GM12878 (cell line): Measurements from ENCODE around the gene DTNA. TPM values are rescaled to one million over a fixed set of nuclear protein-coding genes. Genes with fewer than 3 reads are reported as not detected.

Source experiments
- ATAC-seq: fragments of 200-7000 bp; cut with Tn5 transposase; 3 replicates; pipeline ENCODE4 v1.9.1; 2020; ENCODE audit warnings: mild to moderate bottlenecking, moderate library complexity
- BruUV-seq: library from RNA; stranded (reverse); fragments of 400-500 nt; replicated peaks from 2 replicates; lab custom pipeline; 2021; lab: Mats Ljungman, UMichigan
- CTCF ChIA-PET: fragments of 300-600 bp; sonication (Branson Sonifier 250); formaldehyde crosslinking; extraction: SDS; loops from one replicate; lab custom pipeline; 2021; ENCODE audit warnings: inconsistent platforms; lab: Yijun Ruan, JAX
- POLR2A ChIA-PET: fragments of 350-600 bp; formaldehyde crosslinking; extraction: SDS; loops from one replicate; lab custom pipeline; 2021; ENCODE audit warnings: inconsistent platforms; lab: Charles Lee
- RAD21 ChIA-PET: fragments of 300-600 bp; sonication (Branson Sonifier 250); formaldehyde crosslinking; loops from one replicate; lab custom pipeline; 2023; ENCODE audit warnings: antibody characterized with exemption; ENCODE audit not compliant: unreplicated experiment; lab: Charles Lee
- SMC1A ChIA-PET: fragments of 300-600 bp; sonication (Branson Sonifier 250); formaldehyde crosslinking; loops from one replicate; lab custom pipeline; 2023; ENCODE audit not compliant: unreplicated experiment, uncharacterized antibody; lab: Charles Lee
- DNase-seq: peaks from one replicate; pipeline ENCODE4 v3.0.0-alpha.2; 2011; ENCODE audit warnings: low read depth, low spot score
- FAIRE-seq: peaks from 3 replicates; lab custom pipeline; 2011; peaks lifted over from hg19 to GRCh38; lab: Jason Lieb, UNC
- H2AFZ ChIP-seq: 2 replicates; pipeline ENCODE4 v1.6.0; 2011; ENCODE audit warnings: low read depth, low read length, control low read depth; ENCODE audit not compliant: control insufficient read depth
- H3K27ac ChIP-seq: 2 replicates; pipeline ENCODE4 v1.5.1; 2011; ENCODE audit warnings: control low read depth; ENCODE audit not compliant: control insufficient read depth, insufficient read depth
- H3K27me3 ChIP-seq, 2 experiments: replicated peaks in 1 of 2; 2 replicates each; pipeline versions ENCODE4 v1.6.0 to v1.6.1; 2011; ENCODE audit warnings: low read length in 1 of 2; ENCODE audit not compliant: control insufficient read depth in 2 of 2, insufficient read depth in 2 of 2
- H3K36me3 ChIP-seq, 2 experiments: 2 replicates each; pipeline ENCODE4 v1.5.1; 2011; ENCODE audit warnings: low read length in 1 of 2; ENCODE audit not compliant: control insufficient read depth in 2 of 2, insufficient read depth in 2 of 2
- H3K4me1 ChIP-seq: 2 replicates; pipeline ENCODE4 v1.6.1; 2011; ENCODE audit warnings: mild to moderate bottlenecking, low read length, moderate library complexity, mixed read lengths; ENCODE audit not compliant: control insufficient read depth, insufficient read depth
- H3K4me2 ChIP-seq: 2 replicates; pipeline ENCODE4 v1.6.0; 2011; ENCODE audit warnings: control low read depth; ENCODE audit not compliant: control insufficient read depth, insufficient read depth
- H3K4me3 ChIP-seq: fragments of 200-600 bp; sonication (generic); 2 replicates; pipeline ENCODE4 v1.5.1; 2016
- H3K79me2 ChIP-seq: 2 replicates; pipeline ENCODE4 v1.6.0; 2011; ENCODE audit warnings: low read length; ENCODE audit not compliant: control insufficient read depth, insufficient read depth
- H3K9ac ChIP-seq: 2 replicates; pipeline ENCODE4 v1.8.0; 2011; ENCODE audit warnings: low read length, control low read depth, mixed read lengths; ENCODE audit not compliant: control insufficient read depth, insufficient read depth
- H3K9me3 ChIP-seq: replicated peaks from 3 replicates; pipeline ENCODE4 v1.5.1; 2011; ENCODE audit warnings: mild to moderate bottlenecking, low read length; ENCODE audit not compliant: control insufficient read depth, insufficient read depth
- H4K20me1 ChIP-seq: 2 replicates; pipeline ENCODE4 v1.6.0; 2011; ENCODE audit not compliant: control insufficient read depth, insufficient read depth
- BCL11A ChIP-seq: IDR thresholded peaks from 2 replicates; pipeline ENCODE4 v1.6.1; 2011; ENCODE audit warnings: low read depth, low read length
- EP300 ChIP-seq, 2 experiments: fragments of 150-350 bp in 1 of 2; IDR thresholded peaks; 2 replicates each; pipeline ENCODE4 v1.6.1; 2011 to 2012; ENCODE audit warnings: low read depth in 2 of 2, low read length in 2 of 2, borderline replicate concordance in 1 of 2, improper control_type of control experiment in 1 of 2, inconsistent platforms in 1 of 2; ENCODE audit not compliant: control insufficient read depth in 1 of 2
- HDGF ChIP-seq: fragments of 450-650 bp; IDR thresholded peaks from 2 replicates; pipeline ENCODE4 v1.6.1; 2016; ENCODE audit warnings: antibody characterized with exemption
- IRF4 ChIP-seq: IDR thresholded peaks from 2 replicates; pipeline ENCODE4 v1.6.1; 2011; ENCODE audit warnings: low read depth, low read length
- NFYB ChIP-seq: IDR thresholded peaks from 2 replicates; pipeline ENCODE4 v1.6.1; 2011; ENCODE audit warnings: low read depth, mild to moderate bottlenecking, low read length, improper control_type of control experiment, moderate library complexity; ENCODE audit not compliant: insufficient read depth
- POLR2AphosphoS2 ChIP-seq: IDR thresholded peaks from 2 replicates; pipeline ENCODE4 v1.6.1; 2011; ENCODE audit warnings: low read depth, mild to moderate bottlenecking, low read length, improper control_type of control experiment, moderate library complexity
- RAD21 ChIP-seq: IDR thresholded peaks from 2 replicates; pipeline ENCODE4 v1.6.1; 2011; ENCODE audit warnings: mild to moderate bottlenecking, low read depth, low read length, moderate library complexity; ENCODE audit not compliant: insufficient read depth
- RCOR1 ChIP-seq: conservative IDR thresholded peaks from 2 replicates; pipeline ENCODE4 v1.6.1; 2012; ENCODE audit warnings: low read depth, low read length, improper control_type of control experiment
- RUNX3 ChIP-seq: IDR thresholded peaks from 2 replicates; pipeline ENCODE4 v1.6.1; 2012; ENCODE audit warnings: low read length, inconsistent platforms
- SPI1 ChIP-seq: IDR thresholded peaks from 2 replicates; pipeline ENCODE4 v1.6.1; 2011; ENCODE audit warnings: low read depth, mild to moderate bottlenecking, low read length, moderate library complexity, borderline replicate concordance; ENCODE audit not compliant: insufficient read depth
- ZBED1 ChIP-seq: IDR thresholded peaks from 2 replicates; pipeline ENCODE4 v1.6.1; 2016; ENCODE audit warnings: borderline replicate concordance
- ZNF592 ChIP-seq: fragments of 450-650 bp; IDR thresholded peaks from 2 replicates; pipeline ENCODE4 v1.6.1; 2017; ENCODE audit warnings: mild to moderate bottlenecking, moderate library complexity
- ZZZ3 ChIP-seq: IDR thresholded peaks from 2 replicates; pipeline ENCODE4 v1.6.1; 2011; ENCODE audit warnings: low read depth; ENCODE audit not compliant: control insufficient read depth, insufficient read length
- WGBS: methylation state at CpG from one replicate; pipeline ENCODE4 v1.1.6; 2016; ENCODE audit warnings: low lambda C conversion rate; ENCODE audit not compliant: insufficient replicate concordance, insufficient coverage; ENCODE audit errors: missing lambda C conversion rate; 5-methylcytosine and 5-hydroxymethylcytosine counted together
- in situ Hi-C: fragments of 300-500 bp; cut with MboI; formaldehyde crosslinking; loops from 9 replicates; pipeline ENCODE4 v1.14.3; 2018; ENCODE audit warnings: mixed read lengths
- intact Hi-C: fragments of 100-400 bp; cut with micrococcal nuclease; formaldehyde crosslinking; loops from one replicate; pipeline ENCODE4 v1.14.2; 2022; ENCODE audit not compliant: unreplicated experiment
- polyA plus RNA-seq, 11 experiments: library from polyadenylated mRNA; depleted of rRNA in 4 of 11; unstranded in 6 of 11; stranded (reverse) in 5 of 11; fragments of >200 nt; fragmentation: Nextera tagmentation in 4 of 11; fragmentation: Illumina TruSeq in 1 of 11; extraction: Ambion mirVana in 4 of 11; extraction: Trizol in 1 of 11; gene quantifications; 1 replicate in 1 of 11; 2 replicates in 10 of 11; pipeline versions ENCODE4 v1.2.1 to v1.2.3, GENCODE V29; 2011 to 2016; ENCODE audit warnings: inconsistent platforms in 2 of 11, missing spikeins in 2 of 11, low read depth in 1 of 11
- total RNA-seq, 4 experiments: library from RNA; depleted of rRNA in 3 of 4; stranded (reverse); fragments of >200 nt in 3 of 4; fragmentation: Illumina TruSeq in 1 of 4; extraction: Trizol in 1 of 4; gene quantifications; 2 replicates each; pipeline versions ENCODE4 v1.2.1 to v1.2.3, GENCODE V29; 2013 to 2021
- TF ChIP-seq, protein P1 (sequence below): fragments of 450-650 bp; IDR thresholded peaks from 2 replicates; pipeline ENCODE4 v1.6.1; 2016; ENCODE audit warnings: mild to moderate bottlenecking, moderate library complexity, borderline replicate concordance

Gene DTNA
- total and polyA plus RNA-seq, 10 of the 15 experiments (the other 5 are each of a cell fraction or from before 2014, with no cell fraction given), result 0.26 to 8.6 (median 0.53) TPM

- no peak for TF ChIP-seq ZNF592
- TF ChIP-seq RUNX3, result no peak
- no peak for TF ChIP-seq EP300 (IDR thresholded peaks at IDR 0.05; ENCODE audit: borderline replicate concordance in 1 of 2, control insufficient read depth in 1 of 2, low read depth in 2 of 2, low read length in 2 of 2)
- no peak for TF ChIP-seq NFYB
- TF ChIP-seq POLR2AphosphoS2, result no peak
- no peak for TF ChIP-seq BCL11A
- TF ChIP-seq RCOR1, result no peak
- no peak for TF ChIP-seq SPI1
- TF ChIP-seq HDGF, result no peak
- TF ChIP-seq, all 136 proteins: peak for 0
Measured at GRCh38 chr18:34857320-34857719, 147.2 kb downstream of the DTNA start (continued).

- no peak for FAIRE-seq
- no peak for DNase-seq
- in situ Hi-C loops (no loop called here), intact Hi-C loops (no loop called here)
- ChIA-PET RAD21 (no interaction called here), SMC1A (interaction anchor here (1.8 kb wide), 1 partner anchor 18 kb away, joined by 5 read pairs; no protein-coding TSS in a partner anchor), POLR2A (no interaction called here), CTCF (interaction anchor here (1.6 kb wide), 1 partner anchor 197 kb away, joined by 3 read pairs; no protein-coding TSS in a partner anchor)
- BruUV-seq, result no TSS peak
- Histone ChIP-seq H3K4me2 (no peak overlapping the region), H3K27me3 (no peaks in the 10 kb centered on the region; a peak in 1 of 4 replicates), H3K79me2 (no peaks in the 10 kb centered on the region), H3K9me3 (no peaks in the 10 kb centered on the region; the same call in 1 of the 3 replicates), H3K27ac (no peak overlapping the region), H3K4me1 (no peaks in the 10 kb centered on the region), H2AFZ (no peak overlapping the region), H3K4me3 (no peak overlapping the region), H3K9ac (no peak overlapping the region), H4K20me1 (no peaks in the 10 kb centered on the region), H3K36me3 (no peaks in the 10 kb centered on the region)
- 11% methylated on average over 5 of the region's 5 CpGs for WGBS
- TF ChIP-seq, protein P1, sequence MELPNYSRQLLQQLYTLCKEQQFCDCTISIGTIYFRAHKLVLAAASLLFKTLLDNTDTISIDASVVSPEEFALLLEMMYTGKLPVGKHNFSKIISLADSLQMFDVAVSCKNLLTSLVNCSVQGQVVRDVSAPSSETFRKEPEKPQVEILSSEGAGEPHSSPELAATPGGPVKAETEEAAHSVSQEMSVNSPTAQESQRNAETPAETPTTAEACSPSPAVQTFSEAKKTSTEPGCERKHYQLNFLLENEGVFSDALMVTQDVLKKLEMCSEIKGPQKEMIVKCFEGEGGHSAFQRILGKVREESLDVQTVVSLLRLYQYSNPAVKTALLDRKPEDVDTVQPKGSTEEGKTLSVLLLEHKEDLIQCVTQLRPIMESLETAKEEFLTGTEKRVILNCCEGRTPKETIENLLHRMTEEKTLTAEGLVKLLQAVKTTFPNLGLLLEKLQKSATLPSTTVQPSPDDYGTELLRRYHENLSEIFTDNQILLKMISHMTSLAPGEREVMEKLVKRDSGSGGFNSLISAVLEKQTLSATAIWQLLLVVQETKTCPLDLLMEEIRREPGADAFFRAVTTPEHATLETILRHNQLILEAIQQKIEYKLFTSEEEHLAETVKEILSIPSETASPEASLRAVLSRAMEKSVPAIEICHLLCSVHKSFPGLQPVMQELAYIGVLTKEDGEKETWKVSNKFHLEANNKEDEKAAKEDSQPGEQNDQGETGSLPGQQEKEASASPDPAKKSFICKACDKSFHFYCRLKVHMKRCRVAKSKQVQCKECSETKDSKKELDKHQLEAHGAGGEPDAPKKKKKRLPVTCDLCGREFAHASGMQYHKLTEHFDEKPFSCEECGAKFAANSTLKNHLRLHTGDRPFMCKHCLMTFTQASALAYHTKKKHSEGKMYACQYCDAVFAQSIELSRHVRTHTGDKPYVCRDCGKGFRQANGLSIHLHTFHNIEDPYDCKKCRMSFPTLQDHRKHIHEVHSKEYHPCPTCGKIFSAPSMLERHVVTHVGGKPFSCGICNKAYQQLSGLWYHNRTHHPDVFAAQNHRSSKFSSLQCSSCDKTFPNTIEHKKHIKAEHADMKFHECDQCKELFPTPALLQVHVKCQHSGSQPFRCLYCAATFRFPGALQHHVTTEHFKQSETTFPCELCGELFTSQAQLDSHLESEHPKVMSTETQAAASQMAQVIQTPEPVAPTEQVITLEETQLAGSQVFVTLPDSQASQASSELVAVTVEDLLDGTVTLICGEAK, result no peak
- TF ChIP-seq IRF4 (no peak), ZZZ3 (no peak), RAD21 (no peak), ZBED1 (no peak)
- ATAC-seq, result no peak
Measured at GRCh38 chr18:34858188-34858587, 148.1 kb downstream of the DTNA start.
